Fibroblast of skin of left biceps (primary cell): ENCODE measurements around the gene MED13L.

Experiments used
- DNase-seq, 2 experiments: peaks; one replicate each; pipeline ENCODE4 v3.0.0-alpha.2; 2013; ENCODE audit warnings: low read depth in 2 of 2

The MED13L gene

DNA sequence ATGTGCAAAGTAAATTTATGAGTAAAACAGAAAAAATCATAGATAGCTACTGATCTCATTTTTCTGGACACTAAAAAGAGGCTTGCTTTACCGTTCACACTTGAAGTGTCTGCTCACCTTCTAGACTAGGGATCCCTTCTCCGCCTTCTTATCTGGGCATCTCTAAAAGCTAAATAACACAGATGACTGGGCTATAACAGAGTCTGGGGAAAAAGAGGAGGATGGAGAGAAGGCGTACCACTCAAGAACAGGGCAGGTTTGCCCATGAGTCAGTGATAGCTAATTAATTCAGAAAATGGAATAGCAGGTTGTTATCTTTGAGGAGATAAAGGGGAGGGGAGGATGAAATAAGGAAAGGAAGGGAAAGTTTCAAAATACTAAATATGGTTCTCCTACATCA is 185.3 kb downstream of the MED13L start:
- no peak for DNase-seq

DNA sequence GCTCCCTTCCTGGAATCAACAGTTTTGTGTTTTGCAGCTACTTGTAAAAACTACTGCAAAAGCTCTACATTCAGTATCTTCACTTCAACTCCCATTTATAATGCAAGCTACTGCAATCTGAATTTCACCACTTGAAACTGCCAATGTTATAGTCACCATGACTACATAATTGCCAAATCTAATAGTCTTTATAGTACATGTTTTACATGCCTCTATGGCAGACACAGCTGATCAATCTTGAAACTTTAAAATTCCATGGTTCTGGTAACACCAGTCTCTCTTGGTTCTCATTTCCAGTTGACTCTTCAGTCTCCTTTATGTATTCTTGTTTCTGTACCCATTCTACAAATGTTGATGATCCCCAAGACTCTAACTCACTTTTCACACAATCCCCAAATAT is 185.9 kb downstream of the MED13L start:
- no peak for DNase-seq

GRCh38 chr12:116090516-116090915 is 187.0 kb downstream of the MED13L start:
- no peak for DNase-seq

- DNase-seq = no peak
These were observed 188.4 kb downstream of the MED13L start for GRCh38 chr12:116089080-116089479.

GRCh38 chr12:116087962-116088361 is 189.5 kb downstream of the MED13L start:
- no peak for DNase-seq

DNA sequence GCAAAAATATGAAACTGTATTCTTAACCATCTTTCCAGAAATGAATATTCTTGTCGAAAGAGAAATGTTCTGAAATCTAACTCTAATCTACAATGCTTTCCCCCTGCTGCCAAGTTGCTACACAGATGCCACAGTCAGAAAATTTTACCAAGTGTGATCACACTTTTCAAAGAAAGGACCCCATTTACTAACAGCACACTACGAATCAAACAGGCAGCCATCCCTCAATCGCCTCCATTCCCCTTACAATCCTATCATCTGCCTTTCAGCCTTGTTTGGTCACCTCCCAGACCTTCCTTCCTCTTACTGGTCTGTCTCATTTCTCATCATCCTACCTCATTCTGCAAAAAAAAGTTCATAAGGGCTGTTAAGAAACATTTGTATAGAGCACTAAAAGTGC is 190.1 kb downstream of the MED13L start:
- DNase-seq = no peak

- no peak for DNase-seq
These were observed 197.1 kb downstream of the MED13L start for GRCh38 chr12:116080415-116080814.

DNA sequence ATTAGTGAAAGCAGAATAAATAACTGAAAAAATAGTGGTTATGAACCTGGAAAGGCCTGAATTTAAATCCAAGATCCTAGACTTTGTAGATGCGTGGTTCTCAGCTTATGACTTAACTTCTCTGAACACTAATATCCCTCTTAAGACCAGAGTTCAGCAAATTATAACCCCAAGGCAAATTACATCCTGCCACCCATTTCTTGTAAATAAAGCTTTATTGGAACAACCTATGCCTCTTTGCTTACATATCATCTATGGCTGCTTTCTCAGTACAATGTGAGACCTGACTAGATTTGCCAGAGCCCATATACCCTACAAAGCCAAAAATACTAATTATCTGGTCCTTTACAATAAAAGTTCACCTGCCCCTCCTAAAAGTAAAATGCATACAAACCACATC is 199.1 kb downstream of the MED13L start:
- no peak for DNase-seq

- no peak for DNase-seq
These were observed 200.1 kb downstream of the MED13L start for GRCh38 chr12:116077431-116077830.

DNA sequence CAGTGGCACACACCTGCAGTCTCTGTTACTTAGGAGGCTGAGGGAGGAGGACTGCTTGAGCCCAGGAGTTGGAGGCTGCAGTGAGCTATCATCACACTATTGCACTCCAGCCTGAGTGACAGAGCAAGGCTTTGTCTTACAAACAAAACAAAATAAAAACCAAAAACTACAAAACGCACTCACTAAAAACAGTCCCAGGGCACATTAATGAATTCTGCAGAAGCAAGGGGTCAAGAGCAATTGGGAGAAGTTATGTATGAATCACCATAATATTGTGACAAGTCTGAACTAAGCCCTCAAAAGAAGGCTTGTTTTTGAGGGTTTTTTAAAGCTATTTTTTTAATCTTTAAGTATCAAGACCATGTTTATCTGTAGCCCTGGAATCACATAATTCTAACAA is 201.1 kb downstream of the MED13L start:
- no peak for DNase-seq

GRCh38 chr12:116074686-116075085 is 202.8 kb downstream of the MED13L start:
- DNase-seq = no peak

DNA sequence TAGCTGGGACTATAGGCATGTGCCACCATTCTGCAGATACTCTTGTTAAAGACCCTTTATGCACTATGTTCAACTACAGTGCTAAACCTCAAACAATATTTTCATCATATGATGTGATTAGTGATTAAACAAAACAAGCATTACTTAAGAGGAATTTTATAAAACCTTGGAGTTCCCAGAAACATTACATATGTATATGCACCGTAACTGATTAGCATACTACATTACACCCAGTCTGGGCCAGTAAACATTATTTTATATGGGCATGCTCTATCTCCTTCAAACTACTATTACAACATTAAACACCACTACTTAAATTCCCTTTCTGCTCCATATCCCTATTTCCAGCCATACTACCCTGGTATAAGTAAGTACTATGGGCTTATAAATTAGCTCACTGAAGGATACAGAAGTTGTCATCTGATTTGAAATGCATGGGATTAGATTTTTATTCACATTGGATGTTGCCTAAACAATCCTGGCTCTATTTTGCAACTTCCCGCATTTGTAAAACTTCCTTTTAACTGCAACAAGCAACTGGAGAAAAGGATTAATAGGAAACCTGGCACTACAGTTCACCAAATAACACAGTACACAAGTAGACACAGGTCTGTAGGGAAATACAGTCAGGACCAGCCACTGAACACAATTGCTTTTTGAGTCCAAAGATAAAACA is 205.8 kb downstream of the MED13L start:
- DNase-seq = no peak

GRCh38 chr12:116070444-116070843 is 207.0 kb downstream of the MED13L start:
- no peak for DNase-seq

DNA sequence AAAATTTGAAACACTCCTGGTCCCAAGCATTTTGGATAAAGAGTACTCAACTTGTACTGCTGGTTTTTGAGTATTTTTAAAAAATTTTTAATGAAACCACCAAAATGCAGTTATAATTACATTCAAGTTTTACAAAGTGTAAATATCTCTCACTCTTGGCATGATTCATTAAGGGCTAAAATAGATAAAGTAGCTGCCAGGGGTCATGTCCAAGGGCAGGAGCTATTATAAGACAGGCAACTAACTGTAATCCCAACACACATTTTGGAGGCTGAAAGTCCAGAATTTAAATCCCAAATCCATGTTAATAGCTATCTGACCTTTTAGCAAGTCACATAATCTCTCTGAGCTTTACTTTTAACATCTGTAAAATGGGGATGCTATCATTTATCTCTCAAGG is 207.6 kb downstream of the MED13L start:
- no peak for DNase-seq

DNA sequence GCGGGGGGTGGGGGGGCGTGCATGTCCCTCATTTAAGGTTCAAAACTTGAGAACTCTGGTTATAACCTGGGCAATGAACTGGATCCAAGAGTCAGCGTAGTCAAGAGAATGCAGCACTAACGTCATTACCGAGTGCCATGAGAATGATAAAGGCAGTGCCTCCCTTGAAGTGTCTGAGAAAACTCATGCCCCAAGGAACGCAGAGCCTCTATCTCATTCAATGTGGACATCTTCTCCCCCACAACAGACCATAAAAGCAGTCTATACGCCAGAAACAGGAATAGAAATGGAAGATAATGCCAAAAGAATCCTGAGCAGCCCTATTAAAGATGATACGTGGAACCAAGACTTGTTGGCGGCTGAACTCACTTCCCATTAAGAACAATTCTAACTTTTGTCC is 208.6 kb downstream of the MED13L start:
- DNase-seq = no peak

GRCh38 chr12:116068371-116068770 is 209.1 kb downstream of the MED13L start:
- DNase-seq = no peak

GRCh38 chr12:116067892-116068291 is 209.6 kb downstream of the MED13L start:
- no peak for DNase-seq

- no peak for DNase-seq
These were observed 210.9 kb downstream of the MED13L start for GRCh38 chr12:116066381-116067230.

DNA sequence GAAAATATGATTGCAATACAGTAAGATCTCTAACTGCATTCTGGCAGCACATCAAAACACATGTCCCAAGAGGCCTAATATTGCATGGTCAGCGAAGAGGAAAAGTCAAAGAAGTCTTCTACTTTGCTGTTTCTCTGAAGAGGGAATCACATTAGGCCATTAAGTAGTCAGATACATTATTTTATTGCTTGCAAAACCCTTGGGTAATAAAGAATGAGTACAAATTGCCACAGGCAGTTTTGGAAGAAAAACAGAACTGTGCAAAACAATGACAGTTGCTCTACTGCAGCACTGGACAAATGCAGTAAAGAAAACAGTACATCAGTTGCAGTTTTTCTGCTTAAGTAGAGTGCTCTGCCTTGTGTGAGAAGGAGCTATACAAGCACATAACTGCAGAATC is 211.9 kb downstream of the MED13L start:
- DNase-seq = no peak

GRCh38 chr12:116064493-116064892 is 213.0 kb downstream of the MED13L start:
- no peak for DNase-seq

GRCh38 chr12:116062698-116063097 is 214.8 kb downstream of the MED13L start:
- no peak for DNase-seq

- DNase-seq = no peak
These were observed 216.7 kb downstream of the MED13L start for GRCh38 chr12:116060764-116061163.

DNA sequence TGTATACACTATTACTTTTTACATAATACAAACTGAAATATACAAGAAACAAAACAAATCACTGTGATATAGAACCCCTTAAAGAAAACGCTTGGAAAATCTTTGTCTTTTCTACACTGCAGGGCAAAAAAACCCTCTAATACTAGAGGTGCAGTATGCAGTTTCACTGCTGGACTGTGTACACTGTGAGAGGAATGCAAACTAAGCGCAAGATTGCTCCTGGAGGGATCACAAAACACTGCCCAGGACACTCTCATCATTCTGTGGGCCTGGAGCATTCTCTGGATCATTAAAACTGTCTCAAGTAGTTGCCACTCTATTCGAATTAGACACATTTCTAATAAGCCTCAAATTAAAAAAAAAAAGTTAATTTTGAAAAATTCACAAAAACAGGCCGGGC is 217.6 kb downstream of the MED13L start:
- DNase-seq = no peak
